Body of pancreas (tissue), 4 donors: ENCODE measurements around the gene RASGRP2. TPM values are rescaled to one million over a fixed set of nuclear protein-coding genes. Genes with fewer than 3 reads are reported as not detected.

Source experiments
- ATAC-seq: fragments of 150-250 bp; one replicate; pipeline ENCODE4 v1.9.1; 2016
- DNase-seq, 4 donors: peaks; one replicate each; pipeline ENCODE4 v3.0.0-alpha.2; 2019
- H3K27ac ChIP-seq, 4 donors: fragments of 200-600 bp; sonication (generic); 1 replicate in 3 of 4; 2 replicates in 1 of 4; pipeline versions ENCODE4 v1.5.1 to v1.6.1; 2016 to 2019; ENCODE audit warnings: mild to moderate bottlenecking in 1 of 4, mixed read lengths in 1 of 4, moderate library complexity in 1 of 4
- H3K27me3 ChIP-seq, 2 donors: fragments of 200-600 bp; sonication (generic); one replicate each; pipeline ENCODE4 v1.6.0; 2016; ENCODE audit warnings: mild to moderate bottlenecking in 1 of 2
- H3K36me3 ChIP-seq, 2 donors: fragments of 200-600 bp; sonication (generic); replicated peaks in 1 of 2; 2 replicates each; pipeline ENCODE4 v1.5.1; 2016; ENCODE audit warnings: low read depth in 2 of 2; ENCODE audit not compliant: insufficient read depth in 1 of 2
- H3K4me1 ChIP-seq: fragments of 200-600 bp; sonication (generic); one replicate; pipeline ENCODE4 v1.6.0; 2016
- H3K4me3 ChIP-seq, 2 donors: fragments of 200-600 bp; sonication (generic); 1 replicate in 1 of 2; 2 replicates in 1 of 2; pipeline ENCODE4 v1.5.1; 2016 to 2019
- H3K9me3 ChIP-seq, 3 donors: fragments of 200-600 bp; sonication (generic); 1 replicate in 2 of 3; 2 replicates in 1 of 3; pipeline ENCODE4 v1.5.1; 2016
- CTCF ChIP-seq, 7 experiments: fragments of 450-650 bp in 4 of 7; fragments of 200-600 bp in 3 of 7; sonication (generic) in 3 of 7; IDR thresholded peaks; one replicate each; pipeline ENCODE4 v1.5.1; 2016 to 2019; ENCODE audit warnings: antibody characterized with exemption in 7 of 7
- POLR2A ChIP-seq, 3 donors: fragments of 450-650 bp; IDR thresholded peaks; one replicate each; pipeline ENCODE4 v1.6.1; 2016; ENCODE audit warnings: antibody characterized with exemption in 3 of 3, mild to moderate bottlenecking in 2 of 3
- WGBS, 2 donors: methylation state at CpG; one replicate each; pipeline ENCODE4 v1.1.5; 2017; 5-methylcytosine and 5-hydroxymethylcytosine counted together
- intact Hi-C: fragments of 100-400 bp; cut with DNase I; formaldehyde crosslinking; loops from one replicate; pipeline ENCODE4 v1.15.1; 2023
- total RNA-seq, 2 donors: library from RNA; depleted of rRNA; stranded (reverse); fragments of >200 nt; gene quantifications; one replicate each; pipeline ENCODE4 v1.1.0, GENCODE V29; 2016

Gene RASGRP2
- total RNA-seq, 2 donors from 2014 or later: 4.6 to 17.9 TPM

DNA sequence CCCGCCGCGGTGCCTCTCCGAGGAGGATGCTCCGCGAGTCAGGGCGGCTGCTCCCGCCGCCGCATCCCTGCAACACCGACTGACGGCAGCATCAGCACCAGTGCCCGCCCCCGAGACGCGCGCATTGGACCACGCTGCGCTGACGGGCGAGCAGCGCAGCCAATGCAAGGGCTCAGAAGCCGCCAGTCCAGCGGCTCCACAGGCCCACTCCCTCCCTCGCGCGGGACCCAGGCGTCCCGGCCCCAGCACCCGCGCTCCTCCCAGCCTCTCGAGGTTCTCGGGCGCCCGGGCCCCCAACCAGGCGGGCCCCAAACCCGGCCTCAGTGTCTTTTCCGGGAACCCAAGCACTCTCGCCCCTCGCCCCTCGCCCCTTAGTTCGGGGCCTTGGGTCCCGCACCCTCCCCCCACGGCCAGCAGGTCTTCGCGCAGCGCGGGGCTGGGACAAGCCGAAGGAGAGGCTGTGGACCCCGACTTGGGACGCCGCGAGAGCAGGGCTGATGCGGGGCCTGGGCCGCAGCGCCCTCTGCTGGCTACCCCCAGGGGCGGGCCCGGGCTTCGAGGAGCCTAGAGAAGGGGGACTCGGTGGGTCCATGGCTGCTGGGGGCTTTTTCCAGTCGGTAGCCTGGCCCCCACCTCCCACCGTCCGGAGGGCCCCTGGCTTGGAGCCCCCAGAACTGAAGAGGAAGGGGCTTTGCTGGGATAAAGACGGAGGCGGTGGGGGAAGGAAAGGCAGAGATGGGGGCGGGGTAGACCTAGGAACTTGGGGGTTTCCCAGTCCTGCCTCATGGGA, 20.6 kb downstream of the RASGRP2 start, which contains the start of gene NRXN2:
Gene NRXN2, minus strand, starts transcription at position 81 of the 790 bp plus-strand sequence. CDS start 9,498 bp downstream, outside the sequence.
- TF ChIP-seq POLR2A (IDR thresholded peaks at IDR 0.05) (no peak), CTCF (IDR thresholded peaks at IDR 0.05) (peak; percentile 79 to 97 (median 85))
- Histone ChIP-seq H3K27me3 (peaks cover 0 to 3% of the 10 kb centered on the region in 2 donors), H3K36me3 (no peaks in the 10 kb centered on the region), H3K27ac (no peak within 1 kb of the TSS), H3K9me3 (no peaks in the 10 kb centered on the region), H3K4me3 (peak within 1 kb of the TSS; percentile 44 to 80), H3K4me1 (peaks cover 7% of the 10 kb centered on the region)
- peak; percentile 93 for ATAC-seq
- intact Hi-C loops: no loop called here
- peak; percentile 81 to 84 (median 82) for DNase-seq
- 0% methylated on average over 6 to 58 of the region's 66 CpGs for WGBS, 2 donors

- H3K27me3 ChIP-seq: peaks cover 0 to 3% of the 10 kb centered on the region in 2 donors
- intact Hi-C loops: no loop called here
- TF ChIP-seq POLR2A (IDR thresholded peaks at IDR 0.05) (no peak), CTCF (IDR thresholded peaks at IDR 0.05) (no peak)
- no peak overlapping the region for H3K27ac ChIP-seq
- 7 to 15% methylated on average over 22 to 27 of the region's 36 CpGs for WGBS, 2 donors
- H3K36me3 ChIP-seq: no peaks in the 10 kb centered on the region
- DNase-seq (no peak), ATAC-seq (no peak)
- H3K4me1 ChIP-seq: peaks cover 7% of the 10 kb centered on the region
- H3K4me3 ChIP-seq: no peak overlapping the region
- no peaks in the 10 kb centered on the region for H3K9me3 ChIP-seq
Measured at GRCh38 chr11:64722141-64723065, 21.5 kb downstream of the RASGRP2 start.

GRCh38 chr11:64721359-64721699, 22.6 kb downstream of the RASGRP2 start:
- peaks cover 7% of the 10 kb centered on the region for H3K4me1 ChIP-seq
- intact Hi-C loops: no loop called here
- DNase-seq: no peak
- WGBS, 2 donors: 33 to 58% methylated on average over 1 to 3 of the region's 3 CpGs
- H3K4me3 ChIP-seq: no peak overlapping the region
- no peaks in the 10 kb centered on the region for H3K36me3 ChIP-seq
- H3K9me3 ChIP-seq: no peaks in the 10 kb centered on the region
- no peak for ATAC-seq
- H3K27me3 ChIP-seq: peaks cover 0 to 10% of the 10 kb centered on the region in 2 donors
- H3K27ac ChIP-seq: no peak overlapping the region
- TF ChIP-seq POLR2A (IDR thresholded peaks at IDR 0.05) (no peak), CTCF (IDR thresholded peaks at IDR 0.05) (no peak)

DNA sequence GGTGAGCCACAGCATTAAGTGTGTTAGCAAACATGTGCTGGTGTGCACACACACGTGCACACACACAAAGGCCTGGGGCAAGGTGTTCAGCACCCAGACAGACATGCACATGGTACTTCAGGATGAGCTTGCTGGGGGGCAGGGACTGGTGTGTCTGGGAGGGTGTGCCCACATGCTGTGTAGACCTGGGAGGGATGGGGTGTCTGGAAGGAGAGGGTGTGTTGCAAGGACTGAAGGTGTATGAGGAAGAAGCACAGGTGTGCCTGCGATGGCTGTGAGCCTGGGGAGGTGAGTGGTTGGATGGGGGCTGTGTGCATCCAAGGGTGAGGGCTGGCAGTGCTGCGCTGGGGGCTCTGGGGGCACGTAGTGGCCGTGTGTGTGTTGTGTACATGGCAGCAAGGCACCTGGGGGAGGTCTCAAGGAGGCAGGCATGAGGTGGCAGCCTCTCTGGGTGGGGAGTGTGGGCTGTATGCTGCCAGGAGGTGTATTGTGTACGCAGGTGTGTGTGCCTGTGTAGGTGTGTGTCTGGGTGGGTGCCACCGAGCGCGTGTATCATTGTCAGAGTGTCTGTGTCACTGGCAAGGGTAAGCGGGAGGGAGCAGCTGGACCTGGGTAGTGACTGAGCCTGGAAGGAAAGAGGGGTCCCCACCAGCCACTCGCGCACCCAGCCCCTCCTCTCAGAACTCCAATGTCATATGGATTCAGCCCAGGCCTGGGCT, 23.1 kb downstream of the RASGRP2 start:
- intact Hi-C loops: no loop called here
- DNase-seq (no peak), ATAC-seq (no peak)
- H3K27ac ChIP-seq: no peak overlapping the region
- TF ChIP-seq CTCF (IDR thresholded peaks at IDR 0.05) (no peak), POLR2A (IDR thresholded peaks at IDR 0.05) (no peak)
- no peak overlapping the region for H3K4me3 ChIP-seq
- peaks cover 0 to 10% of the 10 kb centered on the region in 2 donors for H3K27me3 ChIP-seq
- H3K36me3 ChIP-seq: no peaks in the 10 kb centered on the region
- H3K9me3 ChIP-seq: no peaks in the 10 kb centered on the region
- WGBS, 2 donors: 56 to 63% methylated on average over 12 of the region's 12 CpGs
- H3K4me1 ChIP-seq: peaks cover 7% of the 10 kb centered on the region
